HG03135 (cell line): Measurements from ENCODE around the gene AVEN.

Experiments used
- ATAC-seq: cut with Tn5 transposase; IDR thresholded peaks from one replicate; pipeline ENCODE4 v1.9.1; 2021; ENCODE audit warnings: mild to moderate bottlenecking, moderate library complexity; ENCODE audit not compliant: unreplicated experiment

The AVEN gene

DNA sequence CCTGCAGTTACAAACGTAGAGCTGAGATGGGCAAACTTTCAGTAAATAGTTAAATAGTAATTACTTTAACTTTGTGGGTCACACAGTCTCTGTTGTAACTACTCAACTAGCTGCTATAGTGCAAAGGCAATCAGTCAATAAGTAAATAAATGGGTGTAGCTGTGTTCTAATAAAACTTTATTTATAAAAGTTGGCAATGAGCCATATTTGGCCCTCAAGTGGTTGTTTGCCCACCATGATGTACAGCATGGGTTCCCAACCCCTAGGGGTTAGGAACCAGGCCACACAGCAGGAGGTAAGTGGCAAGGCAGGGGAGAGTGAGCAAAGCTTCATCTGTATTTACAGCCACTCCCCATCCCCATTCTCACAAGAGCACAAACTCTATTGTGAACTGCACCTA, 115.6 kb downstream of the AVEN start:
- ATAC-seq: no peak

- no peak for ATAC-seq
These were observed 123.2 kb downstream of the AVEN start for GRCh38 chr15:33915571-33916407.

- ATAC-seq: no peak
These were observed 125.5 kb downstream of the AVEN start for GRCh38 chr15:33913459-33913858.

DNA sequence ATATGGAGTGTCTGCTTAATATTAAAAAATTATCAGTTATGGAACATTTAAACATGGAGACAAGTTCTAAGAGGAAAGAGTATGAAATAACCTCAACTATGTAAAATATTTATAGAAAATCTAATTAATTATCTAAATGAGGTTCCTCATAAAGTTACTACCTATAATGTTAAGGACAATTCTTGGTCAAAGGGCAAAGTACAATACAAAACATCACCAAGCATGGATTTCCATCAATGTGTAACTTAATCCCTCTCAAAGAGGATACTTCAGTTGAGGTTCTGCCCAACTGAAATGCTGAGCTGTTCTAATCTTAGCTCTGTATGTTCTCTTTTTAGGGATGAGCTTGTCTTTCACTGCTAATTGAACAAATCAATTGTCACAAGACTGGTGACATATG, 126.7 kb downstream of the AVEN start:
- no peak for ATAC-seq

GRCh38 chr15:33910741-33911140, 128.3 kb downstream of the AVEN start:
- ATAC-seq: no peak

DNA sequence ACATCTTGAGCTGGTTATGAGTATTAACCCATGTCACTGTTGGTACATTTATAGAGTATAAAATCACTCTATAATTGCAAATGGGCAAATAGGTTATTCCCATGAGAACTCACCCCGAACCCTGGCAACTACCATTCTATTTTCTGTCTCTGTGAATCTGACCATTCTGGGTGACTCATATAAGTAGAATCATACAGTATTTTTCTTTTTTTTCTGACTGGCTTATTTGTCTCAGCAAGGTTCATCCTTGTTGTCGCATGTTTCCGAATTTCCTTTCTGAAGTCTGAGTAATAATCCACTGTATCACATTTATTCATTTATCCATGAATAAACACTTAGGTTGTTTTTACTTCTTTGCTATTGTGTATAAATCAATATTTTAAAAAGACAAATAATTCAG, 130.6 kb downstream of the AVEN start:
- ATAC-seq: no peak

GRCh38 chr15:33907326-33907725, 131.7 kb downstream of the AVEN start:
- ATAC-seq: no peak

DNA sequence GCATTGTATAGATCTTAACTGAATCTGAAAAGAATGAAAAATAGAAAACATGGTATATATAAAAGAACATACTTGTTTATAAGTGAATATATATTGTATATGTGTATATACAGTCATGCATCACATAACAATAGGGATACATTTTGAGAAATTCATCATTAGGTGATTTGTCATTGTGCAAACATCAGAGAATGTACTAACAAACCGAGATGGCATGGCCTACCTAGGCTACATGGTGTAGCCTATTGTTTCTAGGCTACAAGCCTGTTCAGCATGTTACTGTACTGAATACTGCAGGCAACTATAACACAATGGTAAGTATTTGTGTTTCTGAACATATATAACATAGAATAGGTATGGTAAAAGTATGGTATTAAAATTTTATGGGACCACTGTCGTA, 135.3 kb downstream of the AVEN start:
- no peak for ATAC-seq

GRCh38 chr15:33902043-33902442, 137.0 kb downstream of the AVEN start:
- no peak for ATAC-seq

DNA sequence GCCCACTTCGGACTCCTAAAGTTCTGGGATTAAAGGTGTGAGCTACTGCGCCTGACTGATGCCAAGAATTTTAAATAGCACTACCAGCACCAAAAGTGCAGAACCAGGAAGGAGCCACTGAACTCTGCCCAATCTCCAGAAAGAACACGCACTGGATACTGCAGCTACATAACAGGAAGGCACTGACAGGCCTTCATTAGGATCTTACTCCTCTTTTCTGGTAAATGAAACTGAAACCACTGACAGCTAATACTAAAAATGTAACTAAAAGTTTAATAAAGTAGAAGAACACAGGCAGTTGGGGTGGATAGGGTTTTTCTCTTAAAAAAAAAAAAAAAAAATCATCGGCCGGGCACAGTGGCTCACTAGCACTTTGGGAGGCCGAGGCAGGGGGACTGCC, 144.8 kb downstream of the AVEN start:
- ATAC-seq: peak; percentile 59

DNA sequence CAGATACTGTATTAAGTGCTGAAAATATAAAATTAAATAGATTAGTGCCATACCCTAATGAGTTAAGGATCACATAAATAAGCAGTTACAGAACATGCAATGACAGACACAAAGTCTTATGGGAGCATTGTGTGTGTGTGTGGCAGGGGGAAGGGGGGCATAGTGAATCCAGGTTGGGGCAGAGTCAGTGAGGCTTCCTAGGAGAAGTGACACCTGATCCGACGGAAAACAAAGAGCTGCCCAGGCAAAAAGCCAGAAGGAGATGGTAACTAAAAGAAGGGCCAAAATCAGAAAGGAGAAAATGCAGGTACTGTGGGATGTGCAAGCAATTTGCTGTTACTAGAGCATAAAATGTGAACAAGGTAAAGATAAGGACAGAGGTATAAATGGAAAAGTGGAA, 150.8 kb downstream of the AVEN start:
- no peak for ATAC-seq

DNA sequence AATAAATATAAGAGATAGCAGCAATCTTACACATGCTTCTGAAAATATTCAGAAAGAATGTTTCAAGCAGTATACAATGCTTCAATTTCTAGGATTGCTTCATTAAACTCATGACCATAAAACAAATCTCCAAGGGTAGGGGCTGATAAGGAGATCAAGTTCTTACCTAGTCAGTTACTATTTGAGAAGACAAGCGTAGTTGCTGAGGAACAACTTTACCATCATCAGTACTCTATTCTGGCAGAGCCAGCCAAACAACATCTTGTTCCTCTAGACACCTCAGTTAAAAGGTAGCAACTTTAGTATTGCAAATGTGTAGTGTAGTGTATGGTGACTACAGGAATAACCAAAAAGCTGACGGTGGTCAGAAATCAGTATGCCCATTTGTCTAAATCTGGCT, 156.1 kb downstream of the AVEN start:
- ATAC-seq: no peak

DNA sequence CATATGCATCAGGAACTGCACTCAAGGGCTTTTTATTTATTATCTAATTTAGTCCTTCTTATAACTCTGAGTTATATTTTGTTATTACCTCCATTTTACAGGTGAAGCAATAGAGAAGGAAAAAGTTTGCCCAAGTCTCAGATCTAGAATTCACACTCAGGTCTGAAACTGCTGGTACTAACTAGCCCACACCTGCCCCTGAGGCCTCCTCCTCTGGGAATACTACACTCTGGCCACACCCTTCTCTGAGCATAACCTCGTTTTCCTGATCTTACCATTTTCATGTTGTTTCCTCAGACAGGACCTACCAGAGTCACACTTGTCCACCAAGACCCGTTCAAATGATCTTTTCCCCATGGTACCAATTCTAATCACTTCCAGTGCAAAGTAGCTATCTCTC, 164.8 kb downstream of the AVEN start:
- no peak for ATAC-seq

- no peak for ATAC-seq
These were observed 166.4 kb downstream of the AVEN start for GRCh38 chr15:33872416-33873106.

DNA sequence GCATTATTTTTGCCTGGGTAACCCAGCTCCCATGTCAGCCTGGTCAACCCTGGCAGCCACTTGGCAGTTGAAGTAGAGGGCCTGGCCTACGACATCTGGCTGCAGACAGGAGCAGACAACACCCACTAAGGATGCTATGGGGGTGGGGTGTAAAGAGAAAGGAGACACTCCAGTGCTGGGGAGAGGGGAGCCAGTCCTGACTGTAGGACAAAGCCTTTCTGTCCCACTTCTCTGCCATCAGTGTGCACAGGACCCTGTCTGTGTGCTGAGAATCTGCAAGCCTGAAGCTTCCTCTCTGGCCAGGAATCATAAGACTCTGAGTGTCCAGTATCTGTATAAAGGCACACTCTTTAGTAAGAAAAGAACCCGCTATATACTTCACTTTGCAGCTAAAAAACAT, 167.0 kb downstream of the AVEN start:
- ATAC-seq: no peak

- ATAC-seq: no peak
These were observed 172.8 kb downstream of the AVEN start for GRCh38 chr15:33866101-33866737.

DNA sequence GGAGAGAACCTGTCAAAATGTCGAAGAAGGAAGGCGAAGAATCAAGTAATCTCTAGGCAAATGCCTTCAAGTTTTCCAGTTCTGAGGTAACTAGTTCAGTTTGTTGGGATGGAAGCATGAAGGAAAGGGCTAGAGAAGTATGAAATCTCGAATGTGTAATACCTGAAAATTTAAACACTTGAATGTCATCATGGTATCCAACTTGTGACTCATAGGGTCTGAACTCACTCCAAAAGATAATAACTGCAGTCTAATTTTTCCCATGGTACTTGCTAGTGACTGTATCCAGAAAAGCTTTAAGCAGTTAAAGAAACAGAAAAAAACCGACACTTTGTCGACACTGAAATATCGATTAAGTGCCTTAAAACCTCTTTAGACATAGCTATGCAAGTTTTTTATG, 173.6 kb downstream of the AVEN start:
- no peak for ATAC-seq

- ATAC-seq: no peak
These were observed 174.5 kb downstream of the AVEN start for GRCh38 chr15:33864360-33865075.

GRCh38 chr15:33860754-33861153, 178.2 kb downstream of the AVEN start:
- no peak for ATAC-seq

DNA sequence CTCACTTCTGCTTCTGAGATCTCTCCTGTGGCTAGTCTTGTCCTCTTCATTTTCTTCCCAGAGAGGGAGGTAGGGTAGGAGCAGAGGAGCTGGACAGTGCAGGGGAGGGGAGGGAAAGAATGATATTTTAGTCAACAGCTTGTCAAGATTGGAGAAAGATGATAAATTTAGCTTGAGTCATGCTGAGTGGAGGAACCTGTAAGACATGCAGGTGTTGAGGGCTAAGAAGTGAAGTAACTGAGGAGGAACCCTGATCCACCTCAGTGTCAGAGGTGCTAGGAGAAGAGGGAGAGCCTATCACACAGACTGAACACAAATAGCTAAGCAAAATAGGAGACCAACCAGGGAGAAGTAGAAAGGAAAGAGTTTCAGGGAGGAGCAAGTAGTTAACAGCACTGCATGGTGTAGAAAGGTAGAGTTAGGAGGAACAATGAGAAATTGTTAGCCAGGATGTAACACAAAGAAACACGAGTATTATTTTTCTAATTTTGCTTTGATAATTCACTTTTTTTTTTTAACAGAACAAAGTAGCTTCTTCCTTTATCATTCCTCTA, 178.9 kb downstream of the AVEN start:
- ATAC-seq: no peak

DNA sequence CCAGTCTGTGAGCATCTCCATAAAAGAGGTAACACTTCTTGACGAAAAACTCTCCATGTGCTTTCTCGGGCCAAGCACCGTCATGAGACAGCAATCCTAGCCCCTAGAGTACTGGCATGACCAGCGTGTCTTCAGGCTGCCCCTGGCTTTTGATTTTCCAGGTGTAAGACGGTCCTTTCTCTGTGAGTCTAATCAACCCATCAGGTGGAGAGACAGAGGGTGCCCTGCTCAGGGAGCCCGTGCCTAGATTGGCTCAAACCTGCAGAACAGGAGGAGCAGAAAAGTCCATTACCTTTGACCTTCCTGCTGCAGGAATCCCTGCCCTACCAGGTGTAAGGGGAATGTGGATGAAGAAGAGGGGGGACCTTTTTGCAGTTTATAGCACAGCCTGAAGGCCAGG, 180.2 kb downstream of the AVEN start:
- ATAC-seq: no peak
